GM23338 (cell line): Measurements from ENCODE around the gene NNMT. TPM values are rescaled to one million over a fixed set of nuclear protein-coding genes. Genes with fewer than 3 reads are reported as not detected.

Source experiments
- ATAC-seq: fragments of 200-7000 bp; cut with Tn5 transposase; 3 replicates; pipeline ENCODE4 v1.9.1; 2020
- DNase-seq: peaks from one replicate; pipeline ENCODE4 v3.0.0-alpha.2; 2015; ENCODE audit warnings: low spot score
- H2AFZ ChIP-seq: fragments of 200-600 bp; sonication (generic); 2 replicates; pipeline ENCODE4 v1.8.0; 2016; ENCODE audit warnings: antibody characterized with exemption, mild to moderate bottlenecking, moderate library complexity
- H3F3A ChIP-seq: fragments of 200-600 bp; sonication (generic); replicated peaks from 2 replicates; pipeline ENCODE4 v1.8.0; 2017; ENCODE audit warnings: antibody characterized with exemption, mixed run types, low read depth
- H3K27ac ChIP-seq: fragments of 200-600 bp; sonication (generic); 2 replicates; pipeline ENCODE4 v1.6.1; 2016; ENCODE audit warnings: low read depth
- H3K27me3 ChIP-seq: fragments of 200-600 bp; sonication (generic); 2 replicates; pipeline ENCODE4 v1.8.0; 2016; ENCODE audit warnings: mild to moderate bottlenecking, mixed run types, moderate library complexity; ENCODE audit not compliant: insufficient read depth
- H3K36me3 ChIP-seq: fragments of 200-600 bp; sonication (generic); 2 replicates; pipeline ENCODE4 v1.8.0; 2016; ENCODE audit warnings: mild to moderate bottlenecking; ENCODE audit not compliant: insufficient read depth
- H3K4me1 ChIP-seq: fragments of 200-600 bp; sonication (generic); 2 replicates; pipeline ENCODE4 v1.8.0; 2016; ENCODE audit warnings: mild to moderate bottlenecking, moderate library complexity; ENCODE audit not compliant: insufficient read depth
- H3K4me2 ChIP-seq: fragments of 200-600 bp; sonication (generic); 2 replicates; pipeline ENCODE4 v1.7.1; 2017; ENCODE audit warnings: mixed run types
- H3K4me3 ChIP-seq: fragments of 200-600 bp; sonication (generic); 2 replicates; pipeline ENCODE4 v1.6.1; 2016; ENCODE audit warnings: mixed run types
- H3K79me2 ChIP-seq: fragments of 200-600 bp; sonication (generic); replicated peaks from 2 replicates; pipeline ENCODE4 v1.8.0; 2017; ENCODE audit warnings: mild to moderate bottlenecking; ENCODE audit not compliant: insufficient read depth
- H3K9me2 ChIP-seq: fragments of 200-600 bp; sonication (generic); 2 replicates; pipeline ENCODE4 v1.8.0; 2017; ENCODE audit not compliant: insufficient read depth
- H4K20me1 ChIP-seq: fragments of 200-600 bp; sonication (generic); replicated peaks from 2 replicates; pipeline ENCODE4 v1.8.0; 2017; ENCODE audit warnings: mild to moderate bottlenecking; ENCODE audit not compliant: insufficient read depth
- H3K27ac Mint-ChIP-seq: 2 replicates; pipeline ENCODE4 v1.8.0; 2020; ENCODE audit warnings: inconsistent platforms, mild to moderate bottlenecking, moderate library complexity, mixed read lengths
- H3K27me3 Mint-ChIP-seq: 3 replicates; pipeline ENCODE4 v1.8.0; 2022; ENCODE audit warnings: low read depth, mild to moderate bottlenecking, moderate library complexity, mixed read lengths, inconsistent platforms; ENCODE audit not compliant: insufficient read depth, poor library complexity
- H3K36me3 Mint-ChIP-seq: 3 replicates; pipeline ENCODE4 v1.8.0; 2021; ENCODE audit warnings: low read depth, mild to moderate bottlenecking, inconsistent platforms, moderate library complexity, mixed read lengths
- H3K4me1 Mint-ChIP-seq: 3 replicates; pipeline ENCODE4 v1.8.0; 2020; ENCODE audit warnings: mild to moderate bottlenecking, inconsistent platforms, mixed read lengths
- H3K4me3 Mint-ChIP-seq: 3 replicates; pipeline ENCODE4 v1.8.0; 2021; ENCODE audit warnings: moderate library complexity, mild to moderate bottlenecking, inconsistent platforms, mixed read lengths
- H3K9me3 Mint-ChIP-seq: 3 replicates; pipeline ENCODE4 v1.8.0; 2020; ENCODE audit warnings: moderate library complexity, mild to moderate bottlenecking, inconsistent platforms, mixed read lengths
- CREB1 ChIP-seq: fragments of 250-450 bp; sonication (Bioruptor Pico); IDR thresholded peaks from 2 replicates; pipeline ENCODE4 v1.5.0; 2020; ENCODE audit warnings: low read depth, mild to moderate bottlenecking, moderate library complexity
- EZH2phosphoT487 ChIP-seq: fragments of 200-600 bp; sonication (generic); IDR thresholded peaks from one replicate; pipeline ENCODE4 v1.8.1; 2018; ENCODE audit warnings: antibody characterized with exemption; ENCODE audit not compliant: unreplicated experiment
- NANOG ChIP-seq: IDR thresholded peaks from 2 replicates; pipeline ENCODE4 v1.6.1; 2016; ENCODE audit warnings: antibody characterized with exemption, borderline replicate concordance
- POLR2AphosphoS5 ChIP-seq: IDR thresholded peaks from 2 replicates; pipeline ENCODE4 v1.6.1; 2016; ENCODE audit warnings: antibody characterized with exemption, low read depth
- STAT1 ChIP-seq: IDR thresholded peaks from one replicate; pipeline ENCODE4 v1.6.1; 2016; ENCODE audit warnings: antibody characterized with exemption; ENCODE audit not compliant: unreplicated experiment
- ZNF114 ChIP-seq: fragments of 250-450 bp; sonication (Bioruptor Pico); IDR thresholded peaks from 2 replicates; pipeline ENCODE4 v1.5.0; 2020; ENCODE audit warnings: mild to moderate bottlenecking, moderate library complexity
- ZNF331 ChIP-seq: fragments of 250-450 bp; sonication (Bioruptor Pico); IDR thresholded peaks from 2 replicates; pipeline ENCODE4 v1.5.0; 2020; ENCODE audit warnings: low read depth, mild to moderate bottlenecking, moderate library complexity
- polyA plus RNA-seq: library from polyadenylated mRNA; unstranded; fragments of >200 nt; fragmentation: Nextera tagmentation; extraction: Ambion mirVana; gene quantifications from 2 replicates; pipeline ENCODE4 v1.2.1, GENCODE V29; 2016
- total RNA-seq: library from RNA; depleted of rRNA; stranded (reverse); fragments of >200 nt; shearing (Covaris generic); gene quantifications from 2 replicates; pipeline ENCODE4 v1.2.3, GENCODE V29; 2014
- TF ChIP-seq, protein P1 (sequence below): fragments of 250-450 bp; sonication (Bioruptor Pico); IDR thresholded peaks from 2 replicates; pipeline ENCODE4 v1.5.0; 2020; ENCODE audit warnings: mild to moderate bottlenecking, moderate library complexity
- TF ChIP-seq, protein P2 (sequence below), 2 experiments: fragments of 200-600 bp in 1 of 2; sonication (generic) in 1 of 2; conservative IDR thresholded peaks; 2 replicates each; pipeline versions ENCODE4 v1.5.1 to v1.6.1; 2016 to 2017; ENCODE audit warnings: antibody characterized with exemption in 2 of 2, low read depth in 2 of 2, mild to moderate bottlenecking in 2 of 2, moderate library complexity in 1 of 2

The NNMT gene
- total and polyA plus RNA-seq, 2 experiments from 2014 or later: 0.40 TPM; not detected in 1

DNA sequence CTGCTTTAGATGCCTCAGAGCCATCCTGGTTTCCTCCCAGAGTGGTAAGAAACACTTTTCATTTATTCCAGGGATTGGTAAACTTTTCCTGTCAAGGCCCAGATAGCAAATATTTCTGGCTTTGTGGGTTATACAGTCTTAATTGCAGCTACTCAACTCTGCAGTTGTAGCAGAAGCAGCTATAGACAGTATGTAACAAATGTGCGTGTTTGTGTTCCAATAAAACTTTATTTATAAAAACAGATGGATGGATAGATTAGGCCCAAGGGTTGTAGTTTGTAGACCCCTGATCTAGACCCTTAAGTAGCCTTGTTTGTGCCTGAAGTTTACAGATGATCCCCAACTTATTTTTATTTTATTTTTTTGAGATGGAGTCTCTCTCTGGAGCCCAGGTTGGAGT is 17.9 kb downstream of the NNMT start:
- H3K27me3 Mint-ChIP-seq: peaks cover 2% of the 10 kb centered on the region
- H3K4me2 ChIP-seq: no peak overlapping the region
- DNase-seq: no peak
- H3K9me2 ChIP-seq: peaks cover 9% of the 10 kb centered on the region; the same call in 1 of the 2 replicates
- no peaks in the 10 kb centered on the region for H3K27me3 ChIP-seq
- peak overlapping the region; percentile 29; the same call in 1 of the 2 replicates for H2AFZ ChIP-seq
- no peaks in the 10 kb centered on the region for H4K20me1 ChIP-seq
- H3F3A ChIP-seq: no peaks in the 10 kb centered on the region
- H3K27ac Mint-ChIP-seq: no peak overlapping the region
- H3K4me3 ChIP-seq: no peak overlapping the region
- H3K4me1 ChIP-seq: peaks cover 28% of the 10 kb centered on the region
- H3K36me3 ChIP-seq: no peaks in the 10 kb centered on the region
- H3K79me2 ChIP-seq: no peaks in the 10 kb centered on the region
- no peak for ATAC-seq
- H3K4me1 Mint-ChIP-seq: peaks cover 32% of the 10 kb centered on the region
- H3K36me3 Mint-ChIP-seq: no peaks in the 10 kb centered on the region
- TF ChIP-seq ZNF114 (CRISPR knock-in tag) (no peak), EZH2phosphoT487 (no peak), CREB1 (CRISPR knock-in tag) (no peak), POLR2AphosphoS5 (no peak), ZNF331 (CRISPR knock-in tag) (no peak), NANOG (no peak), STAT1 (no peak)
- TF ChIP-seq, protein P1, sequence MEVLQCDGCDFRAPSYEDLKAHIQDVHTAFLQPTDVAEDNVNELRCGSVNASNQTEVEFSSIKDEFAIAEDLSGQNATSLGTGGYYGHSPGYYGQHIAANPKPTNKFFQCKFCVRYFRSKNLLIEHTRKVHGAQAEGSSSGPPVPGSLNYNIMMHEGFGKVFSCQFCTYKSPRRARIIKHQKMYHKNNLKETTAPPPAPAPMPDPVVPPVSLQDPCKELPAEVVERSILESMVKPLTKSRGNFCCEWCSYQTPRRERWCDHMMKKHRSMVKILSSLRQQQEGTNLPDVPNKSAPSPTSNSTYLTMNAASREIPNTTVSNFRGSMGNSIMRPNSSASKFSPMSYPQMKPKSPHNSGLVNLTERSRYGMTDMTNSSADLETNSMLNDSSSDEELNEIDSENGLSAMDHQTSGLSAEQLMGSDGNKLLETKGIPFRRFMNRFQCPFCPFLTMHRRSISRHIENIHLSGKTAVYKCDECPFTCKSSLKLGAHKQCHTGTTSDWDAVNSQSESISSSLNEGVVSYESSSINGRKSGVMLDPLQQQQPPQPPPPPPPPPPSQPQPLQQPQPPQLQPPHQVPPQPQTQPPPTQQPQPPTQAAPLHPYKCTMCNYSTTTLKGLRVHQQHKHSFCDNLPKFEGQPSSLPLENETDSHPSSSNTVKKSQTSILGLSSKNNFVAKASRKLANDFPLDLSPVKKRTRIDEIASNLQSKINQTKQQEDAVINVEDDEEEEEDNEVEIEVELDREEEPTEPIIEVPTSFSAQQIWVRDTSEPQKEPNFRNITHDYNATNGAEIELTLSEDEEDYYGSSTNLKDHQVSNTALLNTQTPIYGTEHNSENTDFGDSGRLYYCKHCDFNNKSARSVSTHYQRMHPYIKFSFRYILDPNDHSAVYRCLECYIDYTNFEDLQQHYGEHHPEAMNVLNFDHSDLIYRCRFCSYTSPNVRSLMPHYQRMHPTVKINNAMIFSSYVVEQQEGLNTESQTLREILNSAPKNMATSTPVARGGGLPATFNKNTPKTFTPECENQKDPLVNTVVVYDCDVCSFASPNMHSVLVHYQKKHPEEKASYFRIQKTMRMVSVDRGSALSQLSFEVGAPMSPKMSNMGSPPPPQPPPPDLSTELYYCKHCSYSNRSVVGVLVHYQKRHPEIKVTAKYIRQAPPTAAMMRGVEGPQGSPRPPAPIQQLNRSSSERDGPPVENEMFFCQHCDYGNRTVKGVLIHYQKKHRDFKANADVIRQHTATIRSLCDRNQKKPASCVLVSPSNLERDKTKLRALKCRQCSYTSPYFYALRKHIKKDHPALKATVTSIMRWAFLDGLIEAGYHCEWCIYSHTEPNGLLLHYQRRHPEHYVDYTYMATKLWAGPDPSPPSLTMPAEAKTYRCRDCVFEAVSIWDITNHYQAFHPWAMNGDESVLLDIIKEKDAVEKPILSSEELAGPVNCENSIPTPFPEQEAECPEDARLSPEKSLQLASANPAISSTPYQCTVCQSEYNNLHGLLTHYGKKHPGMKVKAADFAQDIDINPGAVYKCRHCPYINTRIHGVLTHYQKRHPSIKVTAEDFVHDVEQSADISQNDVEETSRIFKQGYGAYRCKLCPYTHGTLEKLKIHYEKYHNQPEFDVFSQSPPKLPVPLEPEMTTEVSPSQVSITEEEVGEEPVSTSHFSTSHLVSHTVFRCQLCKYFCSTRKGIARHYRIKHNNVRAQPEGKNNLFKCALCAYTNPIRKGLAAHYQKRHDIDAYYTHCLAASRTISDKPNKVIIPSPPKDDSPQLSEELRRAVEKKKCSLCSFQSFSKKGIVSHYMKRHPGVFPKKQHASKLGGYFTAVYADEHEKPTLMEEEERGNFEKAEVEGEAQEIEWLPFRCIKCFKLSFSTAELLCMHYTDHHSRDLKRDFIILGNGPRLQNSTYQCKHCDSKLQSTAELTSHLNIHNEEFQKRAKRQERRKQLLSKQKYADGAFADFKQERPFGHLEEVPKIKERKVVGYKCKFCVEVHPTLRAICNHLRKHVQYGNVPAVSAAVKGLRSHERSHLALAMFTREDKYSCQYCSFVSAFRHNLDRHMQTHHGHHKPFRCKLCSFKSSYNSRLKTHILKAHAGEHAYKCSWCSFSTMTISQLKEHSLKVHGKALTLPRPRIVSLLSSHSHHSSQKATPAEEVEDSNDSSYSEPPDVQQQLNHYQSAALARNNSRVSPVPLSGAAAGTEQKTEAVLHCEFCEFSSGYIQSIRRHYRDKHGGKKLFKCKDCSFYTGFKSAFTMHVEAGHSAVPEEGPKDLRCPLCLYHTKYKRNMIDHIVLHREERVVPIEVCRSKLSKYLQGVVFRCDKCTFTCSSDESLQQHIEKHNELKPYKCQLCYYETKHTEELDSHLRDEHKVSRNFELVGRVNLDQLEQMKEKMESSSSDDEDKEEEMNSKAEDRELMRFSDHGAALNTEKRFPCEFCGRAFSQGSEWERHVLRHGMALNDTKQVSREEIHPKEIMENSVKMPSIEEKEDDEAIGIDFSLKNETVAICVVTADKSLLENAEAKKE (CRISPR knock-in tag): no peak
- TF ChIP-seq, protein P2, sequence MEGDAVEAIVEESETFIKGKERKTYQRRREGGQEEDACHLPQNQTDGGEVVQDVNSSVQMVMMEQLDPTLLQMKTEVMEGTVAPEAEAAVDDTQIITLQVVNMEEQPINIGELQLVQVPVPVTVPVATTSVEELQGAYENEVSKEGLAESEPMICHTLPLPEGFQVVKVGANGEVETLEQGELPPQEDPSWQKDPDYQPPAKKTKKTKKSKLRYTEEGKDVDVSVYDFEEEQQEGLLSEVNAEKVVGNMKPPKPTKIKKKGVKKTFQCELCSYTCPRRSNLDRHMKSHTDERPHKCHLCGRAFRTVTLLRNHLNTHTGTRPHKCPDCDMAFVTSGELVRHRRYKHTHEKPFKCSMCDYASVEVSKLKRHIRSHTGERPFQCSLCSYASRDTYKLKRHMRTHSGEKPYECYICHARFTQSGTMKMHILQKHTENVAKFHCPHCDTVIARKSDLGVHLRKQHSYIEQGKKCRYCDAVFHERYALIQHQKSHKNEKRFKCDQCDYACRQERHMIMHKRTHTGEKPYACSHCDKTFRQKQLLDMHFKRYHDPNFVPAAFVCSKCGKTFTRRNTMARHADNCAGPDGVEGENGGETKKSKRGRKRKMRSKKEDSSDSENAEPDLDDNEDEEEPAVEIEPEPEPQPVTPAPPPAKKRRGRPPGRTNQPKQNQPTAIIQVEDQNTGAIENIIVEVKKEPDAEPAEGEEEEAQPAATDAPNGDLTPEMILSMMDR (conservative IDR thresholded peaks at IDR 0.05; ENCODE audit: low read depth in 2 of 2): no peak
- H3K27ac ChIP-seq: no peak overlapping the region
- no peaks in the 10 kb centered on the region for H3K9me3 Mint-ChIP-seq
- H3K4me3 Mint-ChIP-seq: no peak overlapping the region
